Measurements from ENCODE around the gene FN1. TPM values are rescaled to one million over a fixed set of nuclear protein-coding genes. Genes with fewer than 3 reads are reported as not detected.

FN1 gene
- total and polyA plus RNA-seq, 2 donors (not counting 1 experiment from before 2014, with no cell fraction given): 3,629 to 5,906 TPM

- no peak overlapping the region for H2AFZ ChIP-seq (ENCODE audit: low read length)
- TF ChIP-seq EZH2 (IDR thresholded peaks at IDR 0.05; ENCODE audit: low read length, missing control alignments): no peak
- TF ChIP-seq CTCF (conservative IDR thresholded peaks at IDR 0.05 in 1 of 2, IDR thresholded peaks at IDR 0.05 in 1 of 2; ENCODE audit: low read depth in 1 of 2, low read length in 2 of 2): no peak
- H3K4me3 ChIP-seq (replicated peaks in 1 of 4; ENCODE audit: control extremely low read depth in 1 of 4, insufficient read depth in 1 of 4, low read depth in 3 of 4, low read length in 4 of 4): no peak overlapping the region
- H3K9ac ChIP-seq (ENCODE audit: insufficient read depth, low read length): no peak overlapping the region
- peaks cover 5% of the 10 kb centered on the region for H3K79me2 ChIP-seq (ENCODE audit: control insufficient read depth, insufficient read depth, low read length)
- DNase-seq (ENCODE audit: low read depth in 2 of 2): no peak
- peaks cover 40% of the 10 kb centered on the region for H3K36me3 ChIP-seq (ENCODE audit: control insufficient read depth, insufficient read depth, low read length)
- H3K4me2 ChIP-seq (ENCODE audit: extremely low read depth, insufficient read depth, low read length): no peak overlapping the region
- no peak overlapping the region for H3K27ac ChIP-seq (ENCODE audit: insufficient read depth, low read length)
- no peaks in the 10 kb centered on the region for H3K4me1 ChIP-seq (ENCODE audit: control insufficient read depth, extremely low read depth, insufficient read depth, low read length)
- no peaks in the 10 kb centered on the region for H3K27me3 ChIP-seq (ENCODE audit: control insufficient read depth, insufficient read depth, low read length)
- H3K9me3 ChIP-seq (ENCODE audit: control insufficient read depth, insufficient read depth, low read depth, low read length): no peaks in the 10 kb centered on the region
- no peaks in the 10 kb centered on the region for H4K20me1 ChIP-seq (ENCODE audit: control insufficient read depth, extremely low read depth, insufficient read depth, low read length)
These were observed 55.9 kb downstream of the FN1 start for GRCh38 chr2:215379948-215380347.

- Histone ChIP-seq H2AFZ (ENCODE audit: low read length) (no peak overlapping the region), H3K4me1 (ENCODE audit: control insufficient read depth, extremely low read depth, insufficient read depth, low read length) (no peaks in the 10 kb centered on the region), H3K27ac (ENCODE audit: insufficient read depth, low read length) (no peak overlapping the region), H3K9ac (ENCODE audit: insufficient read depth, low read length) (no peak overlapping the region), H3K79me2 (ENCODE audit: control insufficient read depth, insufficient read depth, low read length) (peaks cover 5% of the 10 kb centered on the region), H3K4me2 (ENCODE audit: extremely low read depth, insufficient read depth, low read length) (no peak overlapping the region), H3K27me3 (ENCODE audit: control insufficient read depth, insufficient read depth, low read length) (no peaks in the 10 kb centered on the region), H3K9me3 (ENCODE audit: control insufficient read depth, insufficient read depth, low read depth, low read length) (no peaks in the 10 kb centered on the region), H3K4me3 (replicated peaks in 1 of 4; ENCODE audit: control extremely low read depth in 1 of 4, insufficient read depth in 1 of 4, low read depth in 3 of 4, low read length in 4 of 4) (no peak overlapping the region), H4K20me1 (ENCODE audit: control insufficient read depth, extremely low read depth, insufficient read depth, low read length) (no peaks in the 10 kb centered on the region), H3K36me3 (ENCODE audit: control insufficient read depth, insufficient read depth, low read length) (peaks cover 42% of the 10 kb centered on the region)
- no peak for DNase-seq (ENCODE audit: low read depth in 2 of 2)
- TF ChIP-seq EZH2 (IDR thresholded peaks at IDR 0.05; ENCODE audit: low read length, missing control alignments) (no peak), CTCF (conservative IDR thresholded peaks at IDR 0.05 in 1 of 2, IDR thresholded peaks at IDR 0.05 in 1 of 2; ENCODE audit: low read depth in 1 of 2, low read length in 2 of 2) (no peak)
These were observed 56.8 kb downstream of the FN1 start for GRCh38 chr2:215379039-215379438.

- no peak for TF ChIP-seq EZH2 (IDR thresholded peaks at IDR 0.05; ENCODE audit: low read length, missing control alignments)
- TF ChIP-seq CTCF (conservative IDR thresholded peaks at IDR 0.05 in 1 of 2, IDR thresholded peaks at IDR 0.05 in 1 of 2; ENCODE audit: low read depth in 1 of 2, low read length in 2 of 2): no peak
- no peak overlapping the region for H3K4me2 ChIP-seq (ENCODE audit: extremely low read depth, insufficient read depth, low read length)
- H3K9ac ChIP-seq (ENCODE audit: insufficient read depth, low read length): no peak overlapping the region
- DNase-seq (ENCODE audit: low read depth in 2 of 2): no peak
- H3K27ac ChIP-seq (ENCODE audit: insufficient read depth, low read length): no peak overlapping the region
- no peaks in the 10 kb centered on the region for H4K20me1 ChIP-seq (ENCODE audit: control insufficient read depth, extremely low read depth, insufficient read depth, low read length)
- peaks cover 5% of the 10 kb centered on the region for H3K79me2 ChIP-seq (ENCODE audit: control insufficient read depth, insufficient read depth, low read length)
- H3K4me1 ChIP-seq (ENCODE audit: control insufficient read depth, extremely low read depth, insufficient read depth, low read length): no peaks in the 10 kb centered on the region
- H3K4me3 ChIP-seq (replicated peaks in 1 of 4; ENCODE audit: control extremely low read depth in 1 of 4, insufficient read depth in 1 of 4, low read depth in 3 of 4, low read length in 4 of 4): no peak overlapping the region
- peaks cover 35% of the 10 kb centered on the region for H3K36me3 ChIP-seq (ENCODE audit: control insufficient read depth, insufficient read depth, low read length)
- H3K27me3 ChIP-seq (ENCODE audit: control insufficient read depth, insufficient read depth, low read length): no peaks in the 10 kb centered on the region
- no peaks in the 10 kb centered on the region for H3K9me3 ChIP-seq (ENCODE audit: control insufficient read depth, insufficient read depth, low read depth, low read length)
- H2AFZ ChIP-seq (ENCODE audit: low read length): no peak overlapping the region
These were observed 57.8 kb downstream of the FN1 start for GRCh38 chr2:215378045-215378444.
